ENCODE data around the gene MAN2B2. TPM values are rescaled to one million over a fixed set of nuclear protein-coding genes. Genes with fewer than 3 reads are reported as not detected.

Gene MAN2B2
- total and polyA plus RNA-seq, 2 of the 8 experiments (the other 6 are each of a cell fraction or from before 2014, with no cell fraction given): 3.3 to 4.0 TPM

GRCh38 chr4:6602289-6602688, 27.3 kb downstream of the MAN2B2 start:
- no peak overlapping the region for H4K5ac ChIP-seq (ENCODE audit: insufficient read length, low read depth, low read length)
- no peak overlapping the region for H2AFZ ChIP-seq (ENCODE audit: low read length)
- H4K8ac ChIP-seq (ENCODE audit: extremely low read depth, insufficient read depth, low read length): no peak overlapping the region
- H4K91ac ChIP-seq (replicated peaks; ENCODE audit: insufficient read length, low read length): no peak overlapping the region
- peaks cover 2 to 3% of the 10 kb centered on the region in 2 experiments for H4K20me1 ChIP-seq (replicated peaks in 1 of 2; ENCODE audit: control insufficient read depth in 1 of 2, insufficient read depth in 2 of 2, low read length in 2 of 2)
- no peak for TF ChIP-seq RXRA (IDR thresholded peaks at IDR 0.05; ENCODE audit: insufficient read depth, low read depth, low read length)
- TF ChIP-seq TEAD4 (IDR thresholded peaks at IDR 0.05; ENCODE audit: low read depth, low read length): no peak
- no peaks in the 10 kb centered on the region; a peak in 1 of 7 replicates for H3K4me1 ChIP-seq (replicated peaks in 1 of 4; ENCODE audit: control insufficient read depth in 3 of 4, insufficient read depth in 4 of 4, low read length in 3 of 4)
- no peaks in the 10 kb centered on the region for H3K27me3 ChIP-seq (replicated peaks in 1 of 4; ENCODE audit: control insufficient read depth in 3 of 4, extremely low read depth in 1 of 4, insufficient read depth in 3 of 4, low read length in 3 of 4)
- H3K23ac ChIP-seq (ENCODE audit: insufficient read length): no peak overlapping the region
- no peak overlapping the region for H3K9ac ChIP-seq (replicated peaks in 1 of 4; ENCODE audit: extremely low read depth in 1 of 4, low read depth in 3 of 4, low read length in 3 of 4)
- no peak overlapping the region; the same call in 1 of the 2 replicates for H2BK5ac ChIP-seq (ENCODE audit: low read depth, low read length)
- no peak for DNase-seq (ENCODE audit: low read depth in 1 of 2, low spot score in 2 of 2)
- H3K9me3 ChIP-seq (ENCODE audit: insufficient read depth in 2 of 2, low read depth in 1 of 2, low read length in 1 of 2): peaks cover 5 to 7% of the 10 kb centered on the region in 2 experiments; a peak in 3 of 4 replicates
- no peak overlapping the region for H2BK120ac ChIP-seq (replicated peaks; ENCODE audit: low read depth, low read length)
- FAIRE-seq: no peak
- ChIA-PET POLR2A (ENCODE audit: partially characterized antibody) (interaction anchor here (1.7 kb wide), 1 partner anchor 27 kb away, joined by 4 read pairs; the partner anchor contains the start of gene MAN2B2), CTCF (ENCODE audit: partially characterized antibody) (interaction anchor here (0.8 kb wide), 1 partner anchor 113 kb away, joined by 3 read pairs; no protein-coding TSS in a partner anchor)
- no peak overlapping the region for H3K14ac ChIP-seq (ENCODE audit: insufficient read length)
- no peak overlapping the region for H2BK12ac ChIP-seq (ENCODE audit: low read depth, low read length)
- WGBS, 2 experiments (ENCODE audit: extremely low coverage in 1 of 2, insufficient coverage in 1 of 2, insufficient read length in 1 of 2, insufficient replicate concordance in 2 of 2, low coverage in 1 of 2, low lambda C conversion rate in 2 of 2, missing lambda C conversion rate in 1 of 2): 93% methylated on average over 6 of the region's 6 CpGs; no CpG with 5 or more reads in 1 of the 2 experiments
- no peak overlapping the region for H3K27ac ChIP-seq (ENCODE audit: low read depth, low read length)
- no peak overlapping the region for H3K56ac ChIP-seq (replicated peaks; ENCODE audit: insufficient read length, low read depth, low read length)
- no peaks in the 10 kb centered on the region for H3K79me2 ChIP-seq (ENCODE audit: control insufficient read depth in 1 of 2, insufficient read depth in 2 of 2, low read length in 2 of 2)
- H3K79me1 ChIP-seq (ENCODE audit: low read depth, low read length): no peaks in the 10 kb centered on the region
- no peak overlapping the region for H3K4me3 ChIP-seq (ENCODE audit: extremely low read depth in 1 of 4, insufficient read depth in 2 of 4, low read depth in 3 of 4, low read length in 4 of 4)
- H3K36me3 ChIP-seq (ENCODE audit: control insufficient read depth in 2 of 4, insufficient read depth in 4 of 4, low read length in 3 of 4): peaks cover 0 to 7% (median 2%) of the 10 kb centered on the region in 4 experiments; a peak in 3 of 8 replicates
- H3K23me2 ChIP-seq (ENCODE audit: low read depth, low read length): peaks cover 2% of the 10 kb centered on the region; the same call in 1 of the 2 replicates
- H2AK5ac ChIP-seq (ENCODE audit: low read depth, low read length): no peak overlapping the region
- H3K4ac ChIP-seq (replicated peaks; ENCODE audit: insufficient read length, low read depth, low read length): no peak overlapping the region
- no peak overlapping the region for H2BK15ac ChIP-seq (ENCODE audit: low read length)
- H3K18ac ChIP-seq (ENCODE audit: extremely low read depth, low read length): no peak overlapping the region
- no peak overlapping the region for H2BK20ac ChIP-seq (ENCODE audit: low read length)
- H3K4me2 ChIP-seq (ENCODE audit: insufficient read depth in 1 of 2, low read depth in 2 of 2, low read length in 2 of 2): no peak overlapping the region

All from H1 (cell line).